SW480 (cell line): Measurements from ENCODE around the gene MORC1.
"Not testable (repeated sequence)": the region's sequence is repeated elsewhere in the genome, so short reads cannot be mapped to it uniquely, and the experiment has no call there.

ENCODE experiments used
- DNase-seq: peaks from one replicate; pipeline ENCODE4 v3.0.0-alpha.2; 2016; ENCODE audit warnings: low spot score

The MORC1 gene

GRCh38 chr3:109117939-109118338 lies at the start of gene MORC1:
MORC1 (minus strand) TSS chr3:109118134; CDS start chr3:109118059, 75 bp downstream.
- DNase-seq, result no peak

- no peak for DNase-seq
Measured at GRCh38 chr3:109165905-109166304, 48.0 kb upstream of the MORC1 start.

- no peak for DNase-seq
Measured at GRCh38 chr3:109161487-109162123, 43.7 kb upstream of the MORC1 start.

- DNase-seq, result no peak
Measured at GRCh38 chr3:109155828-109156227, 37.9 kb upstream of the MORC1 start.

GRCh38 chr3:109154979-109155378 lies 37.0 kb upstream of the MORC1 start:
- DNase-seq, result peak; percentile 7

GRCh38 chr3:109152320-109152719 lies 34.4 kb upstream of the MORC1 start:
- no peak for DNase-seq

- no peak for DNase-seq
Measured at GRCh38 chr3:109149078-109149477, 31.1 kb upstream of the MORC1 start.

GRCh38 chr3:109143646-109144045 lies 25.7 kb upstream of the MORC1 start:
- no peak for DNase-seq

- no peak for DNase-seq
Measured at GRCh38 chr3:109140318-109140717, 22.4 kb upstream of the MORC1 start.

- no peak for DNase-seq
Measured at GRCh38 chr3:109137761-109138160, 19.8 kb upstream of the MORC1 start.

- DNase-seq, result no peak
Measured at GRCh38 chr3:109136523-109136922, 18.6 kb upstream of the MORC1 start, which contains the start of gene C3orf85. C3orf85 (plus strand) TSS chr3:109136719; CDS start chr3:109136848, 129 bp downstream.

- not testable (repeated sequence) for DNase-seq
Measured at GRCh38 chr3:109133474-109133816, 15.5 kb upstream of the MORC1 start.

- DNase-seq, result peak; percentile 2
Measured at GRCh38 chr3:109132801-109133473, 15.0 kb upstream of the MORC1 start.

GRCh38 chr3:109131276-109131675 lies 13.3 kb upstream of the MORC1 start:
- DNase-seq, result no peak

- no peak for DNase-seq
Measured at GRCh38 chr3:109127553-109127952, 9.6 kb upstream of the MORC1 start.

- DNase-seq, result peak; percentile 5
Measured at GRCh38 chr3:109125902-109126301, 8.0 kb upstream of the MORC1 start.

- DNase-seq, result no peak
Measured at GRCh38 chr3:109122690-109123089, 4.8 kb upstream of the MORC1 start.

GRCh38 chr3:109118584-109118983 lies 650 bp upstream of the MORC1 start:
- DNase-seq, result no peak

GRCh38 chr3:109116031-109116430 lies 1.9 kb downstream of the MORC1 start:
- DNase-seq, result no peak

GRCh38 chr3:109115451-109115850 lies 2.5 kb downstream of the MORC1 start:
- no peak for DNase-seq

GRCh38 chr3:109114746-109115145 lies 3.2 kb downstream of the MORC1 start:
- DNase-seq, result no peak

- no peak for DNase-seq
Measured at GRCh38 chr3:109112946-109113760, 4.8 kb downstream of the MORC1 start.

- no peak for DNase-seq
Measured at GRCh38 chr3:109109574-109109973, 8.4 kb downstream of the MORC1 start.
